Activated CD8-positive, alpha-beta memory T cell treated with anti-CD3 and anti-CD28 coated beads for 36 hours (primary cell): Measurements from ENCODE around the gene CAMTA1. TPM values are rescaled to one million over a fixed set of nuclear protein-coding genes. Genes with fewer than 3 reads are reported as not detected.

Experiments
- CTCF ChIA-PET: fragments of 350-600 bp; sonication (Branson Sonifier 250); formaldehyde crosslinking; loops from one replicate; lab custom pipeline; 2021; ENCODE audit warnings: antibody characterized with exemption; lab: Charles Lee
- POLR2A ChIA-PET: fragments of 350-600 bp; sonication (Branson Sonifier 250); formaldehyde crosslinking; loops from one replicate; lab custom pipeline; 2021; ENCODE audit warnings: antibody characterized with exemption; lab: Charles Lee
- total RNA-seq, 2 experiments: library from RNA; stranded (reverse); gene quantifications; one replicate each; pipeline ENCODE4 v1.2.3, GENCODE V29; 2021

The CAMTA1 gene
- total RNA-seq, 2 experiments from 2014 or later, result 66.5 to 72.5 TPM

GRCh38 chr1:7659514-7659913, 874.3 kb downstream of the CAMTA1 start:
- CTCF ChIA-PET, result interaction anchor here (3.9 kb wide), 1 partner anchor 9 kb away, joined by 17 read pairs; no protein-coding TSS in a partner anchor
- POLR2A ChIA-PET, result no interaction called here

- CTCF ChIA-PET, result interaction anchor here (12.2 kb wide), 1 partner anchor 86 kb away, joined by 185 read pairs; no protein-coding TSS in a partner anchor
- POLR2A ChIA-PET, result interaction anchor here (0.6 kb wide), 1 partner anchor 26 kb away, joined by 5 read pairs; no protein-coding TSS in a partner anchor
Observed at GRCh38 chr1:7663451-7664146, 878.3 kb downstream of the CAMTA1 start.

DNA sequence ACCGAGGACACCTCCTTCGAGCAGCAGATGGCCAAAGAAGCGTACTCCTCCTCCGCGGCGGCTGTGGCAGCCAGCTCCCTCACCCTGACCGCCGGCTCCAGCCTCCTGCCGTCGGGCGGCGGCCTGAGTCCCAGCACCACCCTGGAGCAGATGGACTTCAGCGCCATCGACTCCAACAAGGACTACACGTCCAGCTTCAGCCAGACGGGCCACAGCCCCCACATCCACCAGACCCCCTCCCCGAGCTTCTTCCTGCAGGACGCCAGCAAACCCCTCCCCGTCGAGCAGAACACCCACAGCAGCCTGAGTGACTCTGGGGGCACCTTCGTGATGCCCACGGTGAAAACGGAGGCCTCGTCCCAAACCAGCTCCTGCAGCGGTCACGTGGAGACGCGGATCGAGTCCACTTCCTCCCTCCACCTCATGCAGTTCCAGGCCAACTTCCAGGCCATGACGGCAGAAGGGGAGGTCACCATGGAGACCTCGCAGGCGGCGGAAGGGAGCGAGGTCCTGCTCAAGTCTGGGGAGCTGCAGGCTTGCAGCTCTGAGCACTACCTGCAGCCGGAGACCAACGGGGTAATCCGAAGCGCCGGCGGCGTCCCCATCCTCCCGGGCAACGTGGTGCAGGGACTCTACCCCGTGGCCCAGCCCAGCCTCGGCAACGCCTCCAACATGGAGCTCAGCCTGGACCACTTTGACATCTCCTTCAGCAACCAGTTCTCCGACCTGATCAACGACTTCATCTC, 879.1 kb downstream of the CAMTA1 start:
- POLR2A ChIA-PET, result interaction anchor here (0.6 kb wide), 1 partner anchor 25 kb away, joined by 5 read pairs; no protein-coding TSS in a partner anchor
- CTCF ChIA-PET, result interaction anchor here (12.2 kb wide), 1 partner anchor 85 kb away, joined by 185 read pairs; no protein-coding TSS in a partner anchor

GRCh38 chr1:7664893-7665250, 879.6 kb downstream of the CAMTA1 start:
- POLR2A ChIA-PET, result no interaction called here
- CTCF ChIA-PET, result interaction anchor here (0.6 to 12.2 kb wide), 2 partner anchors 51 to 85 kb away, joined by 3 to 185 read pairs; no protein-coding TSS in a partner anchor

GRCh38 chr1:7666249-7666648, 881.0 kb downstream of the CAMTA1 start:
- CTCF ChIA-PET, result interaction anchor here (2.3 to 12.2 kb wide), 3 partner anchors 12 to 103 kb away, joined by 8 to 185 read pairs (median 43); no protein-coding TSS in a partner anchor
- POLR2A ChIA-PET, result no interaction called here

GRCh38 chr1:7667159-7667558, 881.9 kb downstream of the CAMTA1 start:
- CTCF ChIA-PET, result interaction anchor here (0.8 to 12.2 kb wide), 13 partner anchors 8 to 294 kb away, joined by 4 to 185 read pairs (median 7); partner anchors contain the start of gene PARK7
- POLR2A ChIA-PET, result no interaction called here

- CTCF ChIA-PET, result interaction anchor here (0.6 to 12.2 kb wide), 17 partner anchors 8 to 294 kb away, joined by 3 to 185 read pairs (median 6); partner anchors contain the start of gene PARK7
- POLR2A ChIA-PET, result no interaction called here
Observed at GRCh38 chr1:7667625-7668218, 882.5 kb downstream of the CAMTA1 start.

DNA sequence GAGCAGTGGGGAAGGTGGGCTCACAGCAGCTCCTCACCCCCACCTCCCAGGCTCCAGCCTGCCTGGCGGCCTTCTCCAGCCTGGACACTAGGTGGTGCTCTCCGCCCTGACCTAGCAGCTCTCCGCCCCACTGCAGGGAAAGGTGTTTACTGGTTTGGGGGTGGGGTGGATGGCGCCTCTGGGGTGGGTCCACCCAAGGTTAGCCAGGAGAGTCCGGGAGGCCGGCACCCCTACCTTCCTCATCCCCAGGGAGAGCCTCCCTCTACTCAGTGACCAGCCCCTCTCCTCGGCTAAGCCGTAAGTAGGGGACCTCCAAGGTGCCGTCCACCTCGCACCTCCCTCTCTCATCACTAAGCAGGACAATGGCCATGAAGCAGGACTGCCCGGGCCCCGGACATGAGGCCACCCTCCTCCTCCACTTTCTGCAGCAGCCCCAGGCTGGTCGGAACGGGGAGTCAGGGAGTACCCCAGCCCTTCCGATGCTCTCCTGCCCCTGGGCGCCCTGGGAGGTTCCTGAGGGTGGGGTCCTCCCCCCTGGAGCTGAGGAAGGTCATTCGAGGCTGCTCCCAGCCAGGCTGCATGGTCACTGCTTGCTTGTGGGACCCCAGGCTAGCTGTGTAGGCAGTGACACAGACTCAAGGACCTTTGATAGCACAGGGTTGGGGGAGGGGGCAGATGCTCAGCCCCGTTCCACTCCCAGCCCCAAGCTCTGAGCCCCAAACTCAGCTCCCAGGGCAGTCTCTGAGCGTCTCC, 884.5 kb downstream of the CAMTA1 start:
- POLR2A ChIA-PET, result no interaction called here
- CTCF ChIA-PET, result interaction anchor here (0.6 to 12.2 kb wide), 21 partner anchors 9 to 345 kb away, joined by 3 to 185 read pairs (median 3); no protein-coding TSS in a partner anchor

DNA sequence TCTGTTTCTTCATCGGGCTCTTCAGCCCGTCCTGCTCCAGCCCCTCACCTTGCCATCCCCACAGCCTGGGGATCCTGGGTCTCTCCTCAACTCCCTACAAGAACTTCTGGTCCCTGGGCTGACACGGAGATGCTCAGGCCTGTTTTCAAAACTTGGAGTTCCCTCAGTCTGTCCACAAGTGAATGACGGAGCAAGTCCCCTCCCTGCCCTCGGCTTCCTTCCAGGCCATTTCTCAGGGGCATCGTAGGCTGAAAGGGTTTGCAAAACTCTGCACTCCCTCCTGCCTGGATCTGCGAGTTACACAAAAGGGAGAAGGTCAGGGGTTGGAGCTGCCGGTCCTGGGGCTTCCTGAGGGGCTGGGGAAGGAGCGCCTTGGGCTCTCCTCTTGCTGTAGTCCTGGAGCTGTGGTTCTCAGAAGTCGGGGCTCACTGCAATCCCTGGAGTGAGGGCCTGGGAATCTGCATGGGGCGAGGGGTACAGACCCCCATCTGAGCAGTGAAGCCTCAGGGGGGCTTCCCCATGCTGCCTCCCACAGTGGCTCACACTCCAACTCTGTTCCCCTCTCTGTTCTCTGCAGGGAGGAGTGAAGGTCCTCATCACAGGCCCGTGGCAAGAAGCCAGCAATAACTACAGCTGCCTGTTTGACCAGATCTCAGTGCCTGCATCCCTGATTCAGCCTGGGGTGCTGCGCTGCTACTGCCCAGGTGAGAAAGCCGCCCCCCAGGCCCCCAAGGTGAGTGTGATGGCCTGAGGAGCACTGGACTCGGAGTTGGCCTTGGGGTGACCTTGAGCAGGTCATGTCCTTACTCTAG, 885.3 kb downstream of the CAMTA1 start:
- POLR2A ChIA-PET, result no interaction called here

DNA sequence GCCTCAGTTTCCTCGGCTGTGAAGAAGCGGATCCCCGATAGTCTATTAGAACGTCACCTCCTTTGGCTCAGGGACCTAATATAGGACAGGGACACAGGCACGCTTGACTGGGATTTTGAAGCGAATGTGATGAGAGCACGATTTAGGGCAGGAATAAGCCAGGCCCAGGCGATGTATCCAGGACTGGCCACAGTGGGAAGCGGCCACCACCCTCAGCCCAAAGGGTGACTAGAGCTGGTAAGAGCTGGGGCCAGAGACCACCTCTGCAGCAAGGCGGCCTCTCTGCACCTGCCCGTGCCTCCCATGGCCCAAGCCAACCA, 885.9 kb downstream of the CAMTA1 start:
- POLR2A ChIA-PET, result no interaction called here
- CTCF ChIA-PET, result interaction anchor here (0.9 to 12.2 kb wide), 5 partner anchors 7 to 299 kb away, joined by 3 to 185 read pairs (median 3); no protein-coding TSS in a partner anchor

More for the DNA sequence above, 885.3 kb downstream of the CAMTA1 start:
- CTCF ChIA-PET, result interaction anchor here (0.9 to 12.2 kb wide), 9 partner anchors 8 to 344 kb away, joined by 3 to 185 read pairs (median 3); no protein-coding TSS in a partner anchor

DNA sequence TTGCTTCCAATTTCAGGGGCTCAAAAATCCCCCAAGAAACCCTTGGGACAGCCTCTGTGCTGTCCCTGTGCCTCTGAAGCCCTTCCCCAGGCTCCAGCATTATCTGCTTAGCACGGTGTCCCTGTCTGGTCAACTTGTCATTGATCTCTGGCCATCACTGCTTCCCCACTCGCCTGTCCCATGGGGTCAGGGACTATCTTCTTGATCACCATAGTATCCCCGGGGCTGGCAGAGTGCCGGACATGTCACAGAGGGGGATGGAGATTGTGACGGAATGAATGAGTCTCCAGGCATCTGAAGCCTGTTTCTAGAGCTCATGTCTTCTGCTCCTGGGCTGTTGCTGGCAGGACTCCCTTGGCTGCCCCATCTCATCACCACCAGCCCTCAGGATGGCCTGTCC, 886.4 kb downstream of the CAMTA1 start:
- ChIA-PET POLR2A (no interaction called here), CTCF (interaction anchor here (12.2 kb wide), 1 partner anchor 78 kb away, joined by 185 read pairs; no protein-coding TSS in a partner anchor)

DNA sequence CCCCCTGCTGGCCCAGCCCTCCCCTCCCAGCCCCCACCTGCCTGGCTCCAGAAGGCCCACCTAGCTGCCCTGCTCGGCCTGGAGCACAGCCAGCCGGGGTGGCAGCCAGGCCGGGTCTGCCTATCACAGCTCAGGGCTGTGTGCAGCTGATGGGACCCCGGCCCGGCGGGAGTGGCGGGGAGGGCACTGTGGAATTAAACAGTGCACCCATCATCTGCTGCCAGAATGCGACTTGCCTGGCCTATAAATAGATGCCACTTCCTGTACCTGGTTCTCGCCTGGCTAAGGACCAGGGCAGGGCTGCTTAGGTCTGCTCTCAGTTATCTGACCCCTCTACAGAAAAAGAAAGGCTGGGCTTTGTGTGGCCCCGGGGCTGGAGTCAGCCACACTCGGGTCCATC, 887.6 kb downstream of the CAMTA1 start:
- POLR2A ChIA-PET, result no interaction called here
- CTCF ChIA-PET, result interaction anchor here (12.2 kb wide), 1 partner anchor 77 kb away, joined by 185 read pairs; no protein-coding TSS in a partner anchor

DNA sequence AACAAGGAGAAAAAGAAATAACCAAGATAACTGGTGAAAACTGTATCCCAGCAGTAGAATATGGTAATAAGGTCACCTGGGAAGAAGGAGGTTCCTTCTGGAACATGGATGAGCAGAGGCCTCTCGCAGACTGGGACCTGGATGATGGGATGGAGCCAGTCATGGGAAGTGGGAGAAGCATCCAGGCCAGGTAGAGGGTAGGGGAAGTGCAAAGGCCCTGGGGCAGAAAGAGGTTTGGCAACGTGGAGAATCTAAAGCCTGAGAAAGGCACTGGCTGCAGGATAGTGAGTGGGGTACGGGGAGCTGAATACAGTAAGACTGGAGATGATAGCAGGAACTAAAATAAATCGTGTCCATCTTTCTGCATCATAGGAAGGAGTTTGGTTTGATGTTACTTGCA, 889.7 kb downstream of the CAMTA1 start:
- CTCF ChIA-PET, result no interaction called here
- POLR2A ChIA-PET, result no interaction called here

DNA sequence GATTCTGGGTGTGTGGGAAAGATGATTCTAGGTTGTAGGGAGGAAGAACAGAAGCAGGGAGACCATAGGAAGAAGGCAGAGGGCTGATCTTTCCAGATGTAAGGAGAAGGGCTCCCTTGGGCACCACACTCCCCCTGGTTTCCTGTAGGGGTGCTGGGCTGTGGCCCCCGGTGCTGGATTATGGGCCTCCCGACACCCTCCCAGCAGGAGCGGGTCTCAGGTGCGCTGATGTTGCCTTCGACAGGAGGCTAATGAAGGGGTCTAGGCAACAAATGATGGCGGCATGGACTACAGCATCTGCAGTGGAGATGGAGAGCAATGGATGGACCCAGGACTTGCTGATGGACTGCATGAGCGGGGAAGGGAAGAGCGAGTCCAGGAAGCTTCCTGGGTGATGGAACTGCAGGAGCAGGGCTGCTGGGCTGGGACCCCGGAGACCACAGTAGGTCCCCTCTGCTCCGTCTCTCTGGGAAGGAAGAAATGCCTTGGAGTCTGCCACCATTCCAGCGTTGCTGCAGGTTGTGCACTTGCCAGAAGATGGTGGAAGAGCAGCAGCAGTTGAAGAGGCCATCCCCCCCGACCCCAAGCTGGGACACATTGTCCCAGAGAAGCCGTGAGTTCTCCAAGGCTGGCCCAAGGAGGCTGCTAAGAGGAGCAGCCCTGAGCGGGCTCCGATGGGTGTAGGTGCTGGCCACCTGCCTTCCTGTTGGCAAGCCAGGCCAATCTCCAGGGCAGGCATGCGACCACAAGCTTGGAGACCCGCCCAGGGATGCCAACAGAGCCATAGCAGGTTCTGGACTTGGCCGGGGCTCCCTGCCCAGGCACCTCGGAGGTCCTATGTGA, 890.4 kb downstream of the CAMTA1 start:
- POLR2A ChIA-PET, result no interaction called here
- CTCF ChIA-PET, result interaction anchor here (1.6 to 6.1 kb wide), 2 partner anchors 7 to 75 kb away, joined by 3 to 43 read pairs; no protein-coding TSS in a partner anchor

- ChIA-PET POLR2A (no interaction called here), CTCF (interaction anchor here (1.6 to 6.1 kb wide), 2 partner anchors 8 to 74 kb away, joined by 3 to 43 read pairs; no protein-coding TSS in a partner anchor)
Observed at GRCh38 chr1:7676274-7676945, 891.2 kb downstream of the CAMTA1 start.

- POLR2A ChIA-PET, result no interaction called here
- CTCF ChIA-PET, result interaction anchor here (0.6 to 6.1 kb wide), 3 partner anchors 9 to 81 kb away, joined by 3 to 43 read pairs (median 4); no protein-coding TSS in a partner anchor
Observed at GRCh38 chr1:7677111-7677510, 891.9 kb downstream of the CAMTA1 start.
